DOHH2 (cell line): ENCODE data around the gene CTDSPL.

Experiments used
- CTCF ChIP-seq: fragments of 200-600 bp; sonication (generic); IDR thresholded peaks from one replicate; pipeline ENCODE4 v1.5.1; 2014; ENCODE audit warnings: antibody characterized with exemption, mild to moderate bottlenecking, low read depth, low read length; ENCODE audit not compliant: poor library complexity, severe bottlenecking
- EZH2phosphoT487 ChIP-seq: fragments of 200-600 bp; sonication (generic); IDR thresholded peaks from 2 replicates; pipeline ENCODE4 v1.6.1; 2017; ENCODE audit warnings: borderline replicate concordance, mild to moderate bottlenecking, antibody characterized with exemption, low read length, moderate library complexity, mixed read lengths

DNA sequence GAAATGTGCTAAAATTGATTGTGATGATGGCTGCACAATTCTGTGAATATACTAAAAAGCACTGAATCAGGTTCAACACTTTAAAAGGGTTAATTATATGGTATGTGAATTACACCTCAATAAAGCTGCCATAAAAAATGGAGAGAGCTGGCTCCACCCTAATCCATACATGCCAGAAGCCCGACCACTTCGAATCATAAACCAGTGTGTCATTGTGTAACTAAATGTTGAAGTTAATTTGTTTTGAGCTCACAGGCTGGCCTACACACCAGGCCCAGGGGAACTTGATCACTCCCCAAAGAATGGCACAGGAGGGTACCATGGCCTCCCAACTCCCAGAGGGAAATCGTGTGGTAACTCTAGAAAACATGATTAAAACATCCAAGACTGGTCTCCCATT lies 153.8 kb downstream of the CTDSPL start:
- TF ChIP-seq EZH2phosphoT487 (no peak), CTCF (no peak)
